Measurements from ENCODE around the gene ID2. TPM values are rescaled to one million over a fixed set of nuclear protein-coding genes. Genes with fewer than 3 reads are reported as not detected.

The ID2 gene
- total RNA-seq, 1 experiment from 2014 or later = 249 TPM

DNA sequence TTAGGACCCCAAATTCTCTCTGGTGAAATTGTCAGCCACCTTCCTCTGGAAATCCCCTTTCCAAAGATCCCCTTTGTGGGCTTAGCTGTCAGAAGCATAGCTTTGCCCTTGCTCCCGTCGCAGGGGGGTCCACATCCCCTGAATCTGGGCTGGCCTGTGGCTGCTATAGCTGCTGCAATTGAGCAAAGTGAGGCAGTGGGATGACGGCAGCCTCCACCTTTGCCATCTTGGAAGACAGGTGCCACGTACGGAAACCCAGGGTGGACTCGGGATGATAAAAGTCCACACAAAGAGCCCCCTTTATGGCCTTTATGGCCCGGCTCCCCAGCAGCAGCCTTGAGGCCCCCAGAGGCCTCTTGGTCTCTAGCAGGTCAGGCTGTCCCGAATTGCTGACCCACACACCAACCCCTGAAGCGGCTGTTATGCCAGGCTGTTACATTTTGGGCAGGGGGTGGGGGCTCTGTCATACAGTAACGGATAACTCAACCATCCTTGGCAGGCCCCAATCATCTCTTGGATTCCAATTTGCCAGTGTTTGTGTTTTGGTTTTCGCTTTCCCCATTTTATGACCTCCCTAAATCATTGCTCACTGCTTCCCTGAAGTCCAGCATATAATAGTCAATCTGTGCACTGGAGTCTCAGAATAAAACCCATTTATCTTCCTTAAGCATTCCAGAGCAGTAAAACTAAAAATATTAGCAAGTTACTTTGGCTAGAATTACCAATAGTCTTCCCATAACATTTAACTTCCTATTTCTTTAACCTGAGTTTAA lies 33.2 kb upstream of the ID2 start:
- no peak for DNase-seq (ENCODE audit: low spot score)
- no peaks in the 10 kb centered on the region for H3K36me3 ChIP-seq (ENCODE audit: insufficient read depth, low read length, poor library complexity, severe bottlenecking)
- no peak overlapping the region for H3K27ac ChIP-seq (ENCODE audit: low read depth, low read length, poor library complexity, severe bottlenecking)
- intact Hi-C loops (cut with micrococcal nuclease; ENCODE audit: unreplicated experiment) = no loop called here
- POLR2A ChIA-PET (ENCODE audit: low non-redundant PET) = no interaction called here
- no peaks in the 10 kb centered on the region for H3K27me3 ChIP-seq (replicated peaks; ENCODE audit: insufficient read depth, low read depth, low read length, poor library complexity)
- BruUV-seq (replicated peaks) = no TSS peak
- no peaks in the 10 kb centered on the region for H3K9me3 ChIP-seq (ENCODE audit: low read depth, low read length, poor library complexity, severe bottlenecking)
- no peaks in the 10 kb centered on the region for H3K4me1 ChIP-seq (ENCODE audit: insufficient read depth, low read length, poor library complexity, severe bottlenecking)
- CTCF ChIA-PET = no interaction called here
- TF ChIP-seq, protein P1, sequence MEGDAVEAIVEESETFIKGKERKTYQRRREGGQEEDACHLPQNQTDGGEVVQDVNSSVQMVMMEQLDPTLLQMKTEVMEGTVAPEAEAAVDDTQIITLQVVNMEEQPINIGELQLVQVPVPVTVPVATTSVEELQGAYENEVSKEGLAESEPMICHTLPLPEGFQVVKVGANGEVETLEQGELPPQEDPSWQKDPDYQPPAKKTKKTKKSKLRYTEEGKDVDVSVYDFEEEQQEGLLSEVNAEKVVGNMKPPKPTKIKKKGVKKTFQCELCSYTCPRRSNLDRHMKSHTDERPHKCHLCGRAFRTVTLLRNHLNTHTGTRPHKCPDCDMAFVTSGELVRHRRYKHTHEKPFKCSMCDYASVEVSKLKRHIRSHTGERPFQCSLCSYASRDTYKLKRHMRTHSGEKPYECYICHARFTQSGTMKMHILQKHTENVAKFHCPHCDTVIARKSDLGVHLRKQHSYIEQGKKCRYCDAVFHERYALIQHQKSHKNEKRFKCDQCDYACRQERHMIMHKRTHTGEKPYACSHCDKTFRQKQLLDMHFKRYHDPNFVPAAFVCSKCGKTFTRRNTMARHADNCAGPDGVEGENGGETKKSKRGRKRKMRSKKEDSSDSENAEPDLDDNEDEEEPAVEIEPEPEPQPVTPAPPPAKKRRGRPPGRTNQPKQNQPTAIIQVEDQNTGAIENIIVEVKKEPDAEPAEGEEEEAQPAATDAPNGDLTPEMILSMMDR (conservative IDR thresholded peaks at IDR 0.05; ENCODE audit: low read depth, low read length) = no peak
- no peak for TF ChIP-seq EZH2 (IDR thresholded peaks at IDR 0.05; ENCODE audit: borderline replicate concordance, low read depth, low read length, poor library complexity, severe bottlenecking)
- H3K4me3 ChIP-seq (ENCODE audit: low read depth, low read length, poor library complexity, severe bottlenecking) = no peak overlapping the region

- TF ChIP-seq, protein P1 (conservative IDR thresholded peaks at IDR 0.05; ENCODE audit: low read depth, low read length) = no peak
- no peak for TF ChIP-seq EZH2 (IDR thresholded peaks at IDR 0.05; ENCODE audit: borderline replicate concordance, low read depth, low read length, poor library complexity, severe bottlenecking)
- CTCF ChIA-PET = no interaction called here
- POLR2A ChIA-PET (ENCODE audit: low non-redundant PET) = no interaction called here
Measured at GRCh38 chr2:8649718-8650117, 32.1 kb upstream of the ID2 start.

GRCh38 chr2:8650256-8650655 lies 31.6 kb upstream of the ID2 start:
- no peaks in the 10 kb centered on the region for H3K9me3 ChIP-seq (ENCODE audit: low read depth, low read length, poor library complexity, severe bottlenecking)
- POLR2A ChIA-PET (ENCODE audit: low non-redundant PET) = no interaction called here
- CTCF ChIA-PET = no interaction called here

More at GRCh38 chr2:8649718-8650117, 32.1 kb upstream of the ID2 start:
- DNase-seq (ENCODE audit: low spot score) = no peak
- H3K4me1 ChIP-seq (ENCODE audit: insufficient read depth, low read length, poor library complexity, severe bottlenecking) = no peaks in the 10 kb centered on the region
- H3K9me3 ChIP-seq (ENCODE audit: low read depth, low read length, poor library complexity, severe bottlenecking) = no peaks in the 10 kb centered on the region
- no peaks in the 10 kb centered on the region for H3K36me3 ChIP-seq (ENCODE audit: insufficient read depth, low read length, poor library complexity, severe bottlenecking)
- no peak overlapping the region for H3K27ac ChIP-seq (ENCODE audit: low read depth, low read length, poor library complexity, severe bottlenecking)
- intact Hi-C loops (cut with micrococcal nuclease; ENCODE audit: unreplicated experiment) = no loop called here
- H3K27me3 ChIP-seq (replicated peaks; ENCODE audit: insufficient read depth, low read depth, low read length, poor library complexity) = no peaks in the 10 kb centered on the region
- no peak overlapping the region for H3K4me3 ChIP-seq (ENCODE audit: low read depth, low read length, poor library complexity, severe bottlenecking)
- BruUV-seq (replicated peaks) = no TSS peak

More at GRCh38 chr2:8650256-8650655, 31.6 kb upstream of the ID2 start:
- intact Hi-C loops (cut with micrococcal nuclease; ENCODE audit: unreplicated experiment) = no loop called here
- DNase-seq (ENCODE audit: low spot score) = no peak
- Histone ChIP-seq H3K27ac (ENCODE audit: low read depth, low read length, poor library complexity, severe bottlenecking) (no peak overlapping the region), H3K4me1 (ENCODE audit: insufficient read depth, low read length, poor library complexity, severe bottlenecking) (no peaks in the 10 kb centered on the region), H3K4me3 (ENCODE audit: low read depth, low read length, poor library complexity, severe bottlenecking) (no peak overlapping the region), H3K36me3 (ENCODE audit: insufficient read depth, low read length, poor library complexity, severe bottlenecking) (no peaks in the 10 kb centered on the region), H3K27me3 (replicated peaks; ENCODE audit: insufficient read depth, low read depth, low read length, poor library complexity) (no peaks in the 10 kb centered on the region)
- TF ChIP-seq, protein P1 (conservative IDR thresholded peaks at IDR 0.05; ENCODE audit: low read depth, low read length) = no peak
- TF ChIP-seq EZH2 (IDR thresholded peaks at IDR 0.05; ENCODE audit: borderline replicate concordance, low read depth, low read length, poor library complexity, severe bottlenecking) = no peak
- no TSS peak for BruUV-seq (replicated peaks)
